NB4 (cell line): Measurements from ENCODE around the gene USH1C.

ENCODE experiments used
- DNase-seq: peaks from one replicate; pipeline ENCODE4 v3.0.0; 2010; ENCODE audit warnings: low read depth
- H3K4me3 ChIP-seq: one replicate; pipeline ENCODE4 v1.5.1; 2011; ENCODE audit warnings: mild to moderate bottlenecking, low read depth, low read length, moderate library complexity
- CTCF ChIP-seq: IDR thresholded peaks from one replicate; pipeline ENCODE4 v1.5.1; 2012; ENCODE audit warnings: low read depth, low read length
- MAX ChIP-seq: IDR thresholded peaks from 2 replicates; pipeline ENCODE4 v1.6.1; 2011; ENCODE audit warnings: low read depth, low read length
- MYC ChIP-seq: IDR thresholded peaks from 2 replicates; pipeline ENCODE4 v1.6.1; 2011; ENCODE audit warnings: low read depth, low read length
- POLR2A ChIP-seq: IDR thresholded peaks from 2 replicates; pipeline ENCODE4 v1.6.1; 2011; ENCODE audit warnings: mild to moderate bottlenecking; ENCODE audit not compliant: insufficient read length; ENCODE audit errors: extremely low read depth

USH1C gene

GRCh38 chr11:17490938-17491337 is 53.3 kb downstream of the USH1C start:
- TF ChIP-seq CTCF (no peak), POLR2A (no peak), MYC (no peak), MAX (no peak)
- DNase-seq = no peak
- no peak overlapping the region for H3K4me3 ChIP-seq

GRCh38 chr11:17490232-17490631 is 54.0 kb downstream of the USH1C start:
- no peak for DNase-seq
- TF ChIP-seq CTCF = no peak
- TF ChIP-seq MAX = no peak
- no peak for TF ChIP-seq MYC
- TF ChIP-seq POLR2A = no peak
- no peak overlapping the region for H3K4me3 ChIP-seq

- DNase-seq = no peak
- no peak for TF ChIP-seq CTCF
- TF ChIP-seq MAX = no peak
- TF ChIP-seq POLR2A = no peak
- no peak for TF ChIP-seq MYC
- H3K4me3 ChIP-seq = no peak overlapping the region
These were observed 54.5 kb downstream of the USH1C start for GRCh38 chr11:17489751-17490150.

- TF ChIP-seq MAX (no peak), POLR2A (no peak), CTCF (no peak)
- DNase-seq = no peak
- no peak overlapping the region for H3K4me3 ChIP-seq
These were observed 55.7 kb downstream of the USH1C start for GRCh38 chr11:17488563-17488962.

GRCh38 chr11:17486646-17487045 is 57.6 kb downstream of the USH1C start:
- TF ChIP-seq MAX (no peak), POLR2A (no peak), MYC (no peak), CTCF (no peak)
- no peak for DNase-seq

GRCh38 chr11:17483505-17483904 is 60.7 kb downstream of the USH1C start:
- no peak for DNase-seq
- TF ChIP-seq MYC = no peak
- no peak for TF ChIP-seq MAX
- no peak for TF ChIP-seq POLR2A
- TF ChIP-seq CTCF = no peak
- H3K4me3 ChIP-seq = no peak overlapping the region

More at GRCh38 chr11:17486646-17487045, 57.6 kb downstream of the USH1C start:
- H3K4me3 ChIP-seq = no peak overlapping the region
